Panc1 (cell line): Measurements from ENCODE around the gene PRKD2. TPM values are rescaled to one million over a fixed set of nuclear protein-coding genes. Genes with fewer than 3 reads are reported as not detected.

Experiments used
- ATAC-seq: fragments of 200-7000 bp; cut with Tn5 transposase; 2 replicates; pipeline ENCODE4 v1.9.1; 2020; ENCODE audit warnings: mild to moderate bottlenecking, moderate library complexity
- BruUV-seq: library from RNA; stranded (reverse); fragments of 400-500 nt; replicated peaks from 2 replicates; lab custom pipeline; 2021; lab: Mats Ljungman, UMichigan
- CTCF ChIA-PET: fragments of 300-600 bp; sonication (Branson Sonifier 250); formaldehyde crosslinking; loops from one replicate; lab custom pipeline; 2022; ENCODE audit warnings: antibody characterized with exemption; lab: Charles Lee
- POLR2A ChIA-PET: fragments of 300-600 bp; sonication (Branson Sonifier 250); formaldehyde crosslinking; loops from one replicate; lab custom pipeline; 2022; ENCODE audit warnings: antibody characterized with exemption; lab: Charles Lee
- DNase-seq: peaks from one replicate; pipeline ENCODE4 v3.0.0-alpha.2; 2010; ENCODE audit warnings: low read depth, low spot score
- H3K27ac ChIP-seq: 2 replicates; pipeline ENCODE4 v1.5.1; 2011; ENCODE audit warnings: mild to moderate bottlenecking, low read length, inconsistent platforms
- H3K27me3 ChIP-seq: fragments of 200-500 bp; sonication (Bioruptor generic); 2 replicates; pipeline ENCODE4 v1.6.0; 2014; ENCODE audit warnings: low read length, inconsistent platforms; ENCODE audit not compliant: control insufficient read depth, insufficient read depth
- H3K36me3 ChIP-seq: fragments of 200-500 bp; sonication (Bioruptor generic); 2 replicates; pipeline ENCODE4 v1.5.1; 2014; ENCODE audit warnings: inconsistent platforms, mild to moderate bottlenecking, low read length, moderate library complexity; ENCODE audit not compliant: control insufficient read depth, insufficient read depth
- H3K4me1 ChIP-seq: 2 replicates; pipeline ENCODE4 v1.5.1; 2011; ENCODE audit warnings: inconsistent platforms, mild to moderate bottlenecking, low read length, moderate library complexity; ENCODE audit not compliant: control insufficient read depth, insufficient read depth
- H3K4me3 ChIP-seq, 2 experiments: 2 replicates each; pipeline ENCODE4 v1.5.1; 2011 to 2012; ENCODE audit warnings: low read depth in 2 of 2, low read length in 2 of 2, mild to moderate bottlenecking in 2 of 2, inconsistent platforms in 1 of 2, moderate library complexity in 1 of 2
- H3K9me3 ChIP-seq: fragments of 200-500 bp; sonication (Bioruptor generic); 2 replicates; pipeline ENCODE4 v1.5.1; 2014; ENCODE audit warnings: low read depth, mild to moderate bottlenecking, inconsistent platforms, low read length, moderate library complexity; ENCODE audit not compliant: control insufficient read depth, insufficient read depth
- POLR2AphosphoS5 ChIP-seq: IDR thresholded peaks from 2 replicates; pipeline ENCODE4 v1.6.1; 2012; ENCODE audit warnings: mild to moderate bottlenecking, low read depth, low read length, moderate library complexity
- REST ChIP-seq, 2 experiments: IDR thresholded peaks; 2 replicates each; pipeline ENCODE4 v1.6.1; 2011 to 2012; ENCODE audit warnings: low read depth in 2 of 2, control low read depth in 1 of 2, low read length in 1 of 2, mild to moderate bottlenecking in 1 of 2, moderate library complexity in 1 of 2; ENCODE audit not compliant: insufficient read depth in 1 of 2
- SIN3A ChIP-seq: IDR thresholded peaks from 2 replicates; pipeline ENCODE4 v1.6.1; 2012; ENCODE audit warnings: low read depth, mild to moderate bottlenecking, low read length, moderate library complexity, borderline replicate concordance; ENCODE audit not compliant: insufficient read depth
- TCF7L2 ChIP-seq: IDR thresholded peaks from 2 replicates; pipeline ENCODE4 v1.6.1; 2011; ENCODE audit warnings: mild to moderate bottlenecking, low read depth, low read length, inconsistent platforms
- in situ Hi-C: cut with HindIII; loops from 2 replicates; pipeline ENCODE4 v1.10.0; 2016; ENCODE audit warnings: low sequenced_read_pairs, low pct_unique_long_range_greater_than_20kb
- intact Hi-C: fragments of 100-400 bp; cut with micrococcal nuclease; formaldehyde crosslinking; loops from one replicate; pipeline ENCODE4 v1.10.0; 2022; ENCODE audit not compliant: unreplicated experiment
- total RNA-seq: library from RNA; stranded (reverse); gene quantifications from one replicate; pipeline ENCODE4 v1.2.1, GENCODE V29; 2021; ENCODE audit not compliant: unreplicated experiment
- TF ChIP-seq, protein P1 (sequence below): fragments of 450-650 bp; IDR thresholded peaks from 2 replicates; pipeline ENCODE4 v1.5.1; 2017; ENCODE audit warnings: mild to moderate bottlenecking

Gene PRKD2
- total RNA-seq, 1 experiment from 2014 or later: 41.2 TPM

DNA sequence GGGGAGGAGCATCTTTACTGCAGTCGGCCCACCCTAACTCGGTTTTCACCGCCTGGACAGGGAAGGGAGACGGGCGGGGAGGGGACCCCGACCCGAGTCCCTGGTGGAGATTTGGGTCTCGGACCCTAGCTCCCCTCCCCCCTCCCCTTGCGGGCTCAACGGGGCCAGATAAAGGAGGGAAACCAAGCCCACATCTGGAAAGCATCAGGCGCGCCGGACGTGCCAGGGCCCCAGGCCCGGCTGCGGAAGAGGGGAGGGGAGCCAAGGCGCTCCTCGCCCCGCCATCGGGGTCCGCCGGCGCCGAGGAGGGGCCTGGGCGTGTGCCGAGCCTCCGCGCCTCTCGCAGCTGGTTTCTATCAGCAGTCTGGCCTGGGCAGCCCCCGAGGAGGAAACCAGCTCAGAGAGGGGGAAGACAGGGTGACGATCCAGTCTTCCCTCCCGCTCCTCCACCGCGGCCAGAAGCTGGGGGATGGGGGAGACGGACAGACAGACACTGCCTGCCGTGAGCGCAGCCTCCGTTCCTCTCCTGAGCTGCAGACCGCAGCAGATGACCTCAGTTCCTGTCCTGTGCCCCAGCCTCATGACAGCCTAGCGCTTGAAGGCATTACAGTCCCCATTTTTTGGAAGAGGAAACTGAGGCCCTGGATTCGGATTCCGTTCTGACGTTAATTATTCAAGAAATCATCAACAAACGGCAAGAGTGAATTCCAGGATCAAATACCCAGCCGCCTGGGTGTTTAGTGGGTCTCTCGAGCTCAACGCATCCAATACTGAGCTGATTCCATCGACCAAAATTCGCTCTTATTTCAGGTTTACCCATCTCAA is 77.3 kb downstream of the PRKD2 start:
- Histone ChIP-seq H3K27ac (no peak overlapping the region), H3K9me3 (no peaks in the 10 kb centered on the region), H3K4me1 (no peaks in the 10 kb centered on the region; the same call in 1 of the 2 replicates), H3K36me3 (no peaks in the 10 kb centered on the region), H3K4me3 (peak overlapping the region; percentile 50 to 60), H3K27me3 (no peaks in the 10 kb centered on the region)
- DNase-seq (no peak), ATAC-seq (no peak)
- no TSS peak for BruUV-seq
- intact Hi-C loops: no loop called here
- CTCF ChIA-PET: interaction anchor here (0.6 kb wide), 1 partner anchor 9 kb away, joined by 3 read pairs; no protein-coding TSS in a partner anchor
- POLR2A ChIA-PET: no interaction called here
- TF ChIP-seq REST (IDR thresholded peaks at IDR 0.05; ENCODE audit: insufficient read depth in 1 of 2, low read depth in 2 of 2, low read length in 1 of 2): no peak
- no peak for TF ChIP-seq POLR2AphosphoS5
- TF ChIP-seq, protein P1, sequence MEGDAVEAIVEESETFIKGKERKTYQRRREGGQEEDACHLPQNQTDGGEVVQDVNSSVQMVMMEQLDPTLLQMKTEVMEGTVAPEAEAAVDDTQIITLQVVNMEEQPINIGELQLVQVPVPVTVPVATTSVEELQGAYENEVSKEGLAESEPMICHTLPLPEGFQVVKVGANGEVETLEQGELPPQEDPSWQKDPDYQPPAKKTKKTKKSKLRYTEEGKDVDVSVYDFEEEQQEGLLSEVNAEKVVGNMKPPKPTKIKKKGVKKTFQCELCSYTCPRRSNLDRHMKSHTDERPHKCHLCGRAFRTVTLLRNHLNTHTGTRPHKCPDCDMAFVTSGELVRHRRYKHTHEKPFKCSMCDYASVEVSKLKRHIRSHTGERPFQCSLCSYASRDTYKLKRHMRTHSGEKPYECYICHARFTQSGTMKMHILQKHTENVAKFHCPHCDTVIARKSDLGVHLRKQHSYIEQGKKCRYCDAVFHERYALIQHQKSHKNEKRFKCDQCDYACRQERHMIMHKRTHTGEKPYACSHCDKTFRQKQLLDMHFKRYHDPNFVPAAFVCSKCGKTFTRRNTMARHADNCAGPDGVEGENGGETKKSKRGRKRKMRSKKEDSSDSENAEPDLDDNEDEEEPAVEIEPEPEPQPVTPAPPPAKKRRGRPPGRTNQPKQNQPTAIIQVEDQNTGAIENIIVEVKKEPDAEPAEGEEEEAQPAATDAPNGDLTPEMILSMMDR: no peak
- TF ChIP-seq SIN3A: no peak
- no peak for TF ChIP-seq TCF7L2
- in situ Hi-C loops: no loop called here

- DNase-seq (no peak), ATAC-seq (no peak)
- in situ Hi-C loops: no loop called here
- Histone ChIP-seq H3K27me3 (no peaks in the 10 kb centered on the region), H3K4me3 (no peak overlapping the region), H3K4me1 (no peaks in the 10 kb centered on the region; the same call in 1 of the 2 replicates), H3K27ac (no peak overlapping the region), H3K9me3 (no peaks in the 10 kb centered on the region), H3K36me3 (no peaks in the 10 kb centered on the region)
- no TSS peak for BruUV-seq
- TF ChIP-seq TCF7L2 (no peak), REST (IDR thresholded peaks at IDR 0.05; ENCODE audit: insufficient read depth in 1 of 2, low read depth in 2 of 2, low read length in 1 of 2) (no peak), SIN3A (no peak), POLR2AphosphoS5 (no peak)
- TF ChIP-seq, protein P1: no peak
- intact Hi-C loops: no loop called here
- CTCF ChIA-PET: interaction anchor here (1.0 kb wide), 1 partner anchor 77 kb away, joined by 3 read pairs; no protein-coding TSS in a partner anchor
- POLR2A ChIA-PET: no interaction called here
Measured at GRCh38 chr19:46637224-46637623, 79.7 kb downstream of the PRKD2 start.
